HG03280 (cell line): ENCODE measurements around the gene B4GALT1.
"Not testable (repeated sequence)": the region's sequence is repeated elsewhere in the genome, so short reads cannot be mapped to it uniquely, and the experiment has no call there.

Experiments
- ATAC-seq: cut with Tn5 transposase; IDR thresholded peaks from one replicate; pipeline ENCODE4 v1.9.1; 2021; ENCODE audit warnings: mild to moderate bottlenecking, moderate library complexity; ENCODE audit not compliant: unreplicated experiment

Gene B4GALT1

GRCh38 chr9:33104401-33104800, 62.7 kb downstream of the B4GALT1 start:
- ATAC-seq, result no peak

- no peak for ATAC-seq
Measured at GRCh38 chr9:33103501-33104281, 63.4 kb downstream of the B4GALT1 start.

- no peak for ATAC-seq
Measured at GRCh38 chr9:33102551-33103210, 64.5 kb downstream of the B4GALT1 start.

- ATAC-seq, result no peak
Measured at GRCh38 chr9:33101104-33101951, 65.8 kb downstream of the B4GALT1 start.

GRCh38 chr9:33099754-33100153, 67.4 kb downstream of the B4GALT1 start:
- no peak for ATAC-seq

GRCh38 chr9:33097192-33097591, 69.9 kb downstream of the B4GALT1 start:
- no peak for ATAC-seq

GRCh38 chr9:33092634-33093033, 74.5 kb downstream of the B4GALT1 start:
- no peak for ATAC-seq

- ATAC-seq, result not testable (repeated sequence)
Measured at GRCh38 chr9:33085672-33086071, 81.5 kb downstream of the B4GALT1 start.

- ATAC-seq, result no peak
Measured at GRCh38 chr9:33082538-33083326, 84.4 kb downstream of the B4GALT1 start.

- ATAC-seq, result no peak
Measured at GRCh38 chr9:33082128-33082527, 85.0 kb downstream of the B4GALT1 start.

GRCh38 chr9:33081128-33081851, 85.8 kb downstream of the B4GALT1 start:
- ATAC-seq, result peak; percentile 36

- no peak for ATAC-seq
Measured at GRCh38 chr9:33080534-33080933, 86.6 kb downstream of the B4GALT1 start.

GRCh38 chr9:33076046-33077004, 90.8 kb downstream of the B4GALT1 start, which contains the start of gene SMU1:
Gene SMU1, minus strand, starts transcription at chr9:33076674. Its CDS starts 66 bp downstream, at chr9:33076608.
- peak; percentile 99 for ATAC-seq

- ATAC-seq, result no peak
Measured at GRCh38 chr9:33068991-33069390, 98.1 kb downstream of the B4GALT1 start.

GRCh38 chr9:33065157-33066076, 101.7 kb downstream of the B4GALT1 start:
- ATAC-seq, result peak; percentile 65
